ENCODE measurements around the gene RAB14. TPM values are rescaled to one million over a fixed set of nuclear protein-coding genes. Genes with fewer than 3 reads are reported as not detected.

RAB14 gene
- polyA plus RNA-seq, 1 donor from 2014 or later = 94.5 TPM

- no peak overlapping the region for H3K27ac ChIP-seq (ENCODE audit: low read length)
- peaks cover 13% of the 10 kb centered on the region for H4K20me1 ChIP-seq (ENCODE audit: insufficient read depth)
- H3K9me2 ChIP-seq (ENCODE audit: insufficient read depth, low read length) = no peaks in the 10 kb centered on the region
- H3K4me3 ChIP-seq (ENCODE audit: low read length) = no peak overlapping the region
- H3F3A ChIP-seq (ENCODE audit: insufficient read depth, low read length, poor library complexity, severe bottlenecking) = no peaks in the 10 kb centered on the region
- no peak overlapping the region for H2AFZ ChIP-seq (ENCODE audit: low read depth, low read length)
- TF ChIP-seq EP300 (conservative IDR thresholded peaks at IDR 0.05; ENCODE audit: poor library complexity, severe bottlenecking) (no peak), MXI1 (conservative IDR thresholded peaks at IDR 0.05; ENCODE audit: poor library complexity, severe bottlenecking) (no peak), POLR2AphosphoS5 (IDR thresholded peaks at IDR 0.05) (no peak), SMC3 (conservative IDR thresholded peaks at IDR 0.05; ENCODE audit: poor library complexity) (no peak), CTCF (IDR thresholded peaks at IDR 0.05; ENCODE audit: poor library complexity, severe bottlenecking) (no peak), RAD21 (conservative IDR thresholded peaks at IDR 0.05) (no peak), EZH2 (IDR thresholded peaks at IDR 0.05; ENCODE audit: borderline replicate concordance, insufficient read depth, low read length, poor library complexity, severe bottlenecking) (no peak), TAF1 (IDR thresholded peaks at IDR 0.05; ENCODE audit: low read depth) (no peak)
- TF ChIP-seq, protein P1, sequence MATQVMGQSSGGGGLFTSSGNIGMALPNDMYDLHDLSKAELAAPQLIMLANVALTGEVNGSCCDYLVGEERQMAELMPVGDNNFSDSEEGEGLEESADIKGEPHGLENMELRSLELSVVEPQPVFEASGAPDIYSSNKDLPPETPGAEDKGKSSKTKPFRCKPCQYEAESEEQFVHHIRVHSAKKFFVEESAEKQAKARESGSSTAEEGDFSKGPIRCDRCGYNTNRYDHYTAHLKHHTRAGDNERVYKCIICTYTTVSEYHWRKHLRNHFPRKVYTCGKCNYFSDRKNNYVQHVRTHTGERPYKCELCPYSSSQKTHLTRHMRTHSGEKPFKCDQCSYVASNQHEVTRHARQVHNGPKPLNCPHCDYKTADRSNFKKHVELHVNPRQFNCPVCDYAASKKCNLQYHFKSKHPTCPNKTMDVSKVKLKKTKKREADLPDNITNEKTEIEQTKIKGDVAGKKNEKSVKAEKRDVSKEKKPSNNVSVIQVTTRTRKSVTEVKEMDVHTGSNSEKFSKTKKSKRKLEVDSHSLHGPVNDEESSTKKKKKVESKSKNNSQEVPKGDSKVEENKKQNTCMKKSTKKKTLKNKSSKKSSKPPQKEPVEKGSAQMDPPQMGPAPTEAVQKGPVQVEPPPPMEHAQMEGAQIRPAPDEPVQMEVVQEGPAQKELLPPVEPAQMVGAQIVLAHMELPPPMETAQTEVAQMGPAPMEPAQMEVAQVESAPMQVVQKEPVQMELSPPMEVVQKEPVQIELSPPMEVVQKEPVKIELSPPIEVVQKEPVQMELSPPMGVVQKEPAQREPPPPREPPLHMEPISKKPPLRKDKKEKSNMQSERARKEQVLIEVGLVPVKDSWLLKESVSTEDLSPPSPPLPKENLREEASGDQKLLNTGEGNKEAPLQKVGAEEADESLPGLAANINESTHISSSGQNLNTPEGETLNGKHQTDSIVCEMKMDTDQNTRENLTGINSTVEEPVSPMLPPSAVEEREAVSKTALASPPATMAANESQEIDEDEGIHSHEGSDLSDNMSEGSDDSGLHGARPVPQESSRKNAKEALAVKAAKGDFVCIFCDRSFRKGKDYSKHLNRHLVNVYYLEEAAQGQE (IDR thresholded peaks at IDR 0.05; ENCODE audit: borderline replicate concordance) = no peak
- peaks cover 7% of the 10 kb centered on the region for H3K36me3 ChIP-seq (ENCODE audit: insufficient read depth, low read length)
- H3K9ac ChIP-seq (ENCODE audit: low read length) = no peak overlapping the region
- peaks cover 64% of the 10 kb centered on the region for H3K79me2 ChIP-seq (replicated peaks; ENCODE audit: insufficient read depth, low read length)
- no peak overlapping the region for H3K4me2 ChIP-seq (ENCODE audit: low read length)
- no peaks in the 10 kb centered on the region for H3K27me3 ChIP-seq (ENCODE audit: insufficient read depth, low read depth, low read length)
- no peaks in the 10 kb centered on the region for H3K9me3 ChIP-seq (ENCODE audit: low read length)
These were observed 13.9 kb downstream of the RAB14 start for GRCh38 chr9:121187636-121188305.

GRCh38 chr9:121185774-121186403, 15.8 kb downstream of the RAB14 start:
- no peaks in the 10 kb centered on the region for H3F3A ChIP-seq (ENCODE audit: insufficient read depth, low read length, poor library complexity, severe bottlenecking)

More at GRCh38 chr9:121185774-121186403, 15.8 kb downstream of the RAB14 start:
- H3K36me3 ChIP-seq (ENCODE audit: insufficient read depth, low read length) = peaks cover 10% of the 10 kb centered on the region
- no peak overlapping the region for H3K27ac ChIP-seq (ENCODE audit: low read length)
- H3K4me2 ChIP-seq (ENCODE audit: low read length) = no peak overlapping the region
- H3K9me2 ChIP-seq (ENCODE audit: insufficient read depth, low read length) = no peaks in the 10 kb centered on the region
- H2AFZ ChIP-seq (ENCODE audit: low read depth, low read length) = no peak overlapping the region
- H3K9ac ChIP-seq (ENCODE audit: low read length) = no peak overlapping the region
- H4K20me1 ChIP-seq (ENCODE audit: insufficient read depth) = peaks cover 5% of the 10 kb centered on the region
- TF ChIP-seq MXI1 (conservative IDR thresholded peaks at IDR 0.05; ENCODE audit: poor library complexity, severe bottlenecking) (no peak), EP300 (conservative IDR thresholded peaks at IDR 0.05; ENCODE audit: poor library complexity, severe bottlenecking) (no peak), SMC3 (conservative IDR thresholded peaks at IDR 0.05; ENCODE audit: poor library complexity) (no peak), TAF1 (IDR thresholded peaks at IDR 0.05; ENCODE audit: low read depth) (no peak), CTCF (IDR thresholded peaks at IDR 0.05; ENCODE audit: poor library complexity, severe bottlenecking) (no peak), RAD21 (conservative IDR thresholded peaks at IDR 0.05) (no peak), POLR2AphosphoS5 (IDR thresholded peaks at IDR 0.05) (no peak), EZH2 (IDR thresholded peaks at IDR 0.05; ENCODE audit: borderline replicate concordance, insufficient read depth, low read length, poor library complexity, severe bottlenecking) (no peak)
- TF ChIP-seq, protein P1 (IDR thresholded peaks at IDR 0.05; ENCODE audit: borderline replicate concordance) = no peak
- no peaks in the 10 kb centered on the region for H3K9me3 ChIP-seq (ENCODE audit: low read length)
- H3K79me2 ChIP-seq (replicated peaks; ENCODE audit: insufficient read depth, low read length) = peaks cover 45% of the 10 kb centered on the region
- no peak overlapping the region for H3K4me3 ChIP-seq (ENCODE audit: low read length)
- H3K27me3 ChIP-seq (ENCODE audit: insufficient read depth, low read depth, low read length) = no peaks in the 10 kb centered on the region
